Type B pancreatic cell (in vitro differentiated cells): ENCODE results near the gene APOA4. TPM values are rescaled to one million over a fixed set of nuclear protein-coding genes. Genes with fewer than 3 reads are reported as not detected.
A peak's percentile ranks its signal among the peaks of the same experiment; 100 is the strongest.

Source experiments
- DNase-seq: peaks from one replicate; pipeline ENCODE4 v3.0.0; 2021; ENCODE audit warnings: mixed read lengths; ENCODE audit not compliant: unreplicated experiment; ENCODE audit errors: extremely low spot score
- H3K27ac Mint-ChIP-seq: 2 replicates; pipeline ENCODE4 v1.8.0; 2021; ENCODE audit warnings: mild to moderate bottlenecking, mixed read lengths
- H3K27me3 Mint-ChIP-seq: 2 replicates; pipeline ENCODE4 v1.8.0; 2021; ENCODE audit warnings: mixed read lengths
- H3K36me3 Mint-ChIP-seq: 2 replicates; pipeline ENCODE4 v1.8.0; 2021; ENCODE audit warnings: mixed read lengths
- H3K4me1 Mint-ChIP-seq: one replicate; pipeline ENCODE4 v1.8.0; 2021; ENCODE audit warnings: mixed read lengths; ENCODE audit not compliant: unreplicated experiment
- H3K4me3 Mint-ChIP-seq: 2 replicates; pipeline ENCODE4 v1.8.0; 2021; ENCODE audit warnings: mild to moderate bottlenecking, mixed read lengths
- H3K9me3 Mint-ChIP-seq: 2 replicates; pipeline ENCODE4 v1.8.0; 2021; ENCODE audit warnings: mixed read lengths
- total RNA-seq: library from RNA; stranded (reverse); gene quantifications from 2 replicates; pipeline ENCODE4 v1.2.1, GENCODE V29; 2021; ENCODE audit warnings: low replicate concordance
- TF ChIP-seq, protein P1 (sequence below): fragments of 200-600 bp; sonication (generic); conservative IDR thresholded peaks from 2 replicates; pipeline ENCODE4 v1.5.0; 2021; ENCODE audit warnings: antibody characterized with exemption, mild to moderate bottlenecking

Gene APOA4
- total RNA-seq, 1 donor from 2014 or later = 21.7 TPM

DNA sequence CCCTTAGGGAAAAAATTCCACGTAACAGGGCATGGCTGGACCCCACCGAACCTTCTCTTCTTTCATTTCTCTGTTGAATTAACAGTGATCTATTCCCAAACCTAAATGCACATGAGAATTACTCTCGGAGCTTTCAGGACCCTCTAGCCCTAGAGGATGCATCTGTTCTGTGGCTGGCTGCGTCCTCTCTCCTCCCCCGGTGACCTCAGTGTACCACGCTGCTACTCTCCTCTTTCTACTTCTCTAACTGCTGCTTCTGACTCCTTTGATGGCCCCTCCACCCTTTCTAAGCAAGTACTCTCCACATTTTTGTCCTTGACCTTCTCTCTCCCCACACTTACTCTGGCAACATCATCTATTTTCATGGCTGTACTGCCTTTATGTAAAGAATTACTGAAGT lies 26.4 kb upstream of the APOA4 start:
- H3K4me3 Mint-ChIP-seq = no peak overlapping the region
- no peaks in the 10 kb centered on the region for H3K9me3 Mint-ChIP-seq
- DNase-seq = no peak
- TF ChIP-seq, protein P1, sequence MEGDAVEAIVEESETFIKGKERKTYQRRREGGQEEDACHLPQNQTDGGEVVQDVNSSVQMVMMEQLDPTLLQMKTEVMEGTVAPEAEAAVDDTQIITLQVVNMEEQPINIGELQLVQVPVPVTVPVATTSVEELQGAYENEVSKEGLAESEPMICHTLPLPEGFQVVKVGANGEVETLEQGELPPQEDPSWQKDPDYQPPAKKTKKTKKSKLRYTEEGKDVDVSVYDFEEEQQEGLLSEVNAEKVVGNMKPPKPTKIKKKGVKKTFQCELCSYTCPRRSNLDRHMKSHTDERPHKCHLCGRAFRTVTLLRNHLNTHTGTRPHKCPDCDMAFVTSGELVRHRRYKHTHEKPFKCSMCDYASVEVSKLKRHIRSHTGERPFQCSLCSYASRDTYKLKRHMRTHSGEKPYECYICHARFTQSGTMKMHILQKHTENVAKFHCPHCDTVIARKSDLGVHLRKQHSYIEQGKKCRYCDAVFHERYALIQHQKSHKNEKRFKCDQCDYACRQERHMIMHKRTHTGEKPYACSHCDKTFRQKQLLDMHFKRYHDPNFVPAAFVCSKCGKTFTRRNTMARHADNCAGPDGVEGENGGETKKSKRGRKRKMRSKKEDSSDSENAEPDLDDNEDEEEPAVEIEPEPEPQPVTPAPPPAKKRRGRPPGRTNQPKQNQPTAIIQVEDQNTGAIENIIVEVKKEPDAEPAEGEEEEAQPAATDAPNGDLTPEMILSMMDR = no peak
- peaks cover 9% of the 10 kb centered on the region for H3K4me1 Mint-ChIP-seq
- no peak overlapping the region for H3K27ac Mint-ChIP-seq
- no peaks in the 10 kb centered on the region for H3K27me3 Mint-ChIP-seq
- H3K36me3 Mint-ChIP-seq = peaks cover 28% of the 10 kb centered on the region

DNA sequence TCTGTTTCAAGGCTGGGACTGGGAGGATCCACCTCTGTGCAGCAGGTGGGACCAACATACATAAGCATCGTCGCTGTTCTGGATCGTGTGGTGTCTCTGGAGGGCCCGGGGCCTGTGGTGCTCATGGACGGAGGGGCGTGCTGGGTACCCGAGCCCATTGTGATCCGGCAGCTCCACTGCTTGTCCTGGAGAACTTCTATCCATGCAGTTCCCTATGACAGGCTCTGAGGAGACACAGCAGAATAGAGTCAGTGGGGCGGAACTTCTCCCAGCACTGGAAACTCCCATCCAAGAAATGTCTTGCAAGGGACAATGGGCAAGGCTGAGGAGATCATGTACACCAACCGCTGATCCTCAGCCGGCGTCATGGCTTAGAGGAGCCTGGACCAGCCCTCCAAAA lies 26.0 kb upstream of the APOA4 start:
- TF ChIP-seq, protein P1 = no peak
- Mint-ChIP-seq H3K27me3 (no peaks in the 10 kb centered on the region), H3K4me3 (no peak overlapping the region), H3K9me3 (no peaks in the 10 kb centered on the region), H3K27ac (no peak overlapping the region), H3K36me3 (peaks cover 26% of the 10 kb centered on the region), H3K4me1 (peaks cover 9% of the 10 kb centered on the region)
- no peak for DNase-seq

DNA sequence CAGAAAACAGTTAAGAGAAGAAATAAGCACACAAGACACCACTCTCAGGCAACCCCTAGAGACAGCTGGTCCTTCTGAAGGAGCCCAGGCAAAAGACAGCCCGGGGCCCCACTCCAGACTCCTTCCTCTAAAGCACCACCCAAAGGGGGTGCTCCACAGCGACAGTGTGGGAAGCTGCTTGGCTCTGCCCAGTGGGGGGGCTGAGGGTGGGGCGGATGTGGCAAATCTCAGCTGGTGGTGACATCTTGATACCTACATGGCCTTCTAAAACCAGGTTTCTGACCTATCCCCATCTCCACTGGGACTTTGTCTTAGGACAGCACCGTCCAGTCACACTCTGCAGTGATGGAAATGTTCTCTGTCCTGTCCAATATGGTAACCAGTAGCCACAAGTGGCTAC lies 24.5 kb upstream of the APOA4 start:
- Mint-ChIP-seq H3K9me3 (no peaks in the 10 kb centered on the region), H3K4me3 (no peak overlapping the region), H3K4me1 (peaks cover 3% of the 10 kb centered on the region), H3K27ac (no peak overlapping the region), H3K36me3 (peaks cover 28% of the 10 kb centered on the region), H3K27me3 (no peaks in the 10 kb centered on the region)
- DNase-seq = no peak
- TF ChIP-seq, protein P1 = no peak

DNA sequence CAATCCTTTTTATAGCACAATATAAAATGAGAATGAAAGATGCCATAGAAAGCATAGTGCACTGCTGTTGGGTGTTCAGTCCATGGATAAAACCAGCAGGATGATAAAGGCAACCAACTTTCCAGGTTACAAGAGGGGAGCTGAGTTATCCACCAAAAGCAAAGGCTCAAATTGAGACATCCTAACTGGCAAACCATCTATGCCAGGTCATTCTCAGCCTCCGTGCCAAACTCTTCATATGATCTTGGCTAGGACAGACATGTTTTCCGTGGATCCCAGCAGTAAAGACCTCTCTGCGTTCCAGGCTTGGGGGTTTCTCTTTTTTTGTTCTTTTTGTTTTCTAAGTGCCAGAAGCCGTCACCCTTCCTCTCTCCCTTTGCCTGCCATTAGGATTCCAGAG lies 21.6 kb upstream of the APOA4 start:
- DNase-seq = no peak
- Mint-ChIP-seq H3K9me3 (no peaks in the 10 kb centered on the region), H3K27ac (no peak overlapping the region), H3K36me3 (peaks cover 17% of the 10 kb centered on the region), H3K27me3 (no peaks in the 10 kb centered on the region), H3K4me3 (no peak overlapping the region), H3K4me1 (peaks cover 5% of the 10 kb centered on the region)
- TF ChIP-seq, protein P1 = no peak

DNA sequence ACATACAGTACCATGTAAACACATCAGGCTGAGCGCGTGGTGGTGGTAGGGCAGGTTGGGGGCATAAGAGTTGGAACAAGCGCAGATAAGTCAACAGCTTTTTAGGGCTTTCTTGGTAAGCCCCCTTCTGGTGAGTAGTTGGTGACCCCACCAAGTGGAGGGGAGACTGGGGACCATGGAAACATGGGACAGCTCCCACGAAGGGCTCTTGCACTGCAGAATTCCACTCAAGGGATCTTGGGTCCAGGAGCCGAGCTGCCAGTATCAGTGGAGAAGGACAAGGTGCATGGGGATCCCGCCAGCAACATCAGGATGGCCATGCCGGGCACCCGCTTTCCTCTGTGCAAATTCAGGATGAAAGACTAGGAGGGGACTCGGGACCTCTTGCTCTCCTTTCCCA lies 20.6 kb upstream of the APOA4 start:
- Mint-ChIP-seq H3K27ac (no peak overlapping the region), H3K27me3 (no peaks in the 10 kb centered on the region), H3K36me3 (peaks cover 14% of the 10 kb centered on the region), H3K4me1 (peaks cover 8% of the 10 kb centered on the region), H3K9me3 (no peaks in the 10 kb centered on the region), H3K4me3 (no peak overlapping the region)
- TF ChIP-seq, protein P1 = no peak
- DNase-seq = no peak

DNA sequence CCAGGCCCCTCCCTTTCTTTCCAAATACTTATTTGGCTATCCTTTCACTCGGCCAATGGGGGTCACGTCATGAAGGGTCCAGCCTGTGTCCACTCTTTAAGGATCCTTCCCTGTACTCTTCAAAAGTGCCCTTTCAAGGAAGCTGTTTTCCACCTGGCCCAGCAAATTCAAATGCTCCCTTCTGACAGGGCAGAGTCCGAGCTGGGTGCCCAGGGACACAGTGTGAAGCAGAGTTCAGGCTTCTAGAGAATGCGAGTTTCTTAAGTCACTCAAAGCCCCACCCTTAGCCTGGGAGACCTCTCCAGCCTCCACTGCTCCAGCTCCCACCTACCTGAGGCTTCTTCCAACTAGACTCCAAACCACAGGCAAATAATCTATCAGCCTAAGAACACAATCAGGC lies 19.8 kb upstream of the APOA4 start:
- no peak for DNase-seq
- TF ChIP-seq, protein P1 = no peak
- Mint-ChIP-seq H3K4me1 (peaks cover 8% of the 10 kb centered on the region), H3K9me3 (no peaks in the 10 kb centered on the region), H3K27me3 (no peaks in the 10 kb centered on the region), H3K27ac (peak overlapping the region; percentile 46), H3K36me3 (peaks cover 14% of the 10 kb centered on the region), H3K4me3 (no peak overlapping the region)
